NCI-H1092 (cell line): ENCODE results near the gene SLC25A48.
"Not testable (repeated sequence)": the region's sequence is repeated elsewhere in the genome, so short reads cannot be mapped to it uniquely, and the experiment has no call there.

Source experiments
- DNase-seq: peaks from one replicate; lab custom pipeline; 2025; lab: John Stamatoyannopoulos, UW

The SLC25A48 gene

DNA sequence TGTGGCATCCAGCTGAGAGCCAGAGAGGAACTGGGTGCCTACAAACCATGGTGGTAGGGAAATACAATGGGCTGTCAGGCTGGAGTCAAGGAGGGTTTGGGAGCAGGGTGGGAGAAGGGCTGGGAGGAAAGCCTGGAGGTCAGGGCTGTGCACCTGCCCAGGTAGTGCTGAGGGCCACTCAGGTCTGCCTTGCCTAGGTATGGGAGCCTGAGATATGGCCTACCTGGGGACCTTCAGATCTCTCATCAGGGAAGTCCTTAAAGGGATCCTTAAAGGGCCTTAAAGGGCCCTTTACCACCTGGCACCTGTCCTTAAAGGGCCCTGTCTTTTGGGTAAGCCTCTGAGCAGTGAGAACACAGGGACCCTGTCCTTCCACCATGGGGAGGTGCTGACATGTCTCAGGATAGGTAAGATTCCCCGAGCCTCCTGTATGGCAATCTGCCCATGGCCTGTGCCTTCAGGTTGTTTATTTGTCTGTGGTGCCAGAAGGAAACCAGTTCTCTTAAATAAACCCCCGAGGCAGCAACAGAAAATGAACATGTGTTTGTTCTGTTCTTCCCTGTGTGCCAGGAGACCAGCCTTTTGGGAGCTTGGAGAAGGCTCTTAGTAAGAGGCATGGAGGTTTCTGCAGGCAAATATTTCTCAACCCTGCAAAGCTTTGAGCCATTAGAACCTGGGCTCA is 23.3 kb downstream of the SLC25A48 start:
- no peak for DNase-seq

DNA sequence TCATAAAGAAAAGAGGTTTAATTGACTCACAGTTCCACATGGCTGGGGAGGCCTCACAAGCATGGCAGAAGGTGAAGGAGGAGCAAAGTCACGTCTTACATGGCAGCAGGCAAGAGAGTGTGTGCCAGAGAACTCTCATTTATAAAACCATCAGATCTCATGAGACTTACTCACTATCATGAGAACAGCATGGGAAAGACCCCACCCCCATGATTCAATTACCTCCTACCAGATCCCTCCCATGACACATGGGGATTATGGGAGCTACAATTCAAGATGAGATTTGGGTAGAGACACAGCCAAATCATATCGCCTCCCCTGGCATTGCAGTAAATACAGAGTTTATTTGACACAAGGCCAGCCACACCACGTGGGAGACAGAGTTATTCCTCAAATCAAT is 24.7 kb downstream of the SLC25A48 start:
- DNase-seq: not testable (repeated sequence)

DNA sequence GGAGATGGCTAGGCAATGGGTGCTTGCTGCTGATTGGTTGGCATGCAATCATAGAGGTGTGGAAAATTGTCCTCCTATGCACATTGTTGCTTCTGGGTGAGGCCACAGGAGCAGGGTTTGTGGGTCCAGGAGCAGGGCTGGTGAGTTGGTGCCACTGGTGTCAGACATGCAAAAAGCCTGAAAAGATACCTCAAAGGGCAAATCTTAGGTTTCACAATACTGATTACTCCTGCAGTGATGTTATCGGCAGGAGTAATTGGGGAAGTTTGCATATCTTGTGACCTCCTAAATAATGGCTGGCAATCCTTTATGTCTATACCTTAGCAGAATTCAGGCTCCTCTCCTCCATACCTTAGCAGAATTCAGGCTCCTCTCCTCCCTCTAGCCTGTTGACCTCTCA is 25.2 kb downstream of the SLC25A48 start:
- DNase-seq: no peak

DNA sequence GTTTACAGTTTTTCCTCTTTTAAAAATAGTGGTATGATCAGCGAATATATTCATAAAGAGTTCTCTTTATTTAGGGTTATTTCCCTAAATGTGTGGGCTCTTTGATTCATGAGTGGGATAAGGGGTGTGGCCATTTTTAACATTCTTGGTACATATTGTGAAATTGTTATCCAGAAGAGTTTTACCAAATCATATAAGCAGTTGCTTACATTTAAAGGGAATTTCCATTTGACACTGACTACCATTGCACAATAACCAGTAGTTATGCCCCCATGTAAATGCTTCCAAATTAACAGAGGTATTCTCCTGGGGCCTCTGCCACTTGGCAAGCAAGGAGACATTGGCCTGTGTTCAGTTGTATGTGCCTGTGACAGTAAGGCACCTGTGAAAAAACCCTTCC is 27.2 kb downstream of the SLC25A48 start:
- no peak for DNase-seq

DNA sequence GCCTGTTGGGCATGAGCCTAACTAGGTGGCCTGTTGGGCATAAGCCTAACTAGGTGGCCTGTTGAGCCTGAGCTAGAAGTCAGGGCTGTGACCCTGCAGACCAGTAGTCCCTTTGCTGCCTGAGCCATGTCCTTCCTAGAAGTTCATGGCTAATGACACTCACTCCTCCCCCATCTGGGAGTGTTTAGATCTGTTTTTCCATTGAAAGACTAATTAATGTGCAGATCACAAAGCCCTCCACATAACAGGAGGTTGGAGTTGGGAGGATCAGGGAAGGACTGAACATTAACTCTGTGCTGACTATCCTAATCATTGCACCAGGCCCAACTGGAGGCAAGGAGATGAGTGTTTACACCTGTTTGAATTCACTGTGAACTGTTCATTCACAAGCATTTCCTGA is 27.6 kb downstream of the SLC25A48 start:
- DNase-seq: no peak

DNA sequence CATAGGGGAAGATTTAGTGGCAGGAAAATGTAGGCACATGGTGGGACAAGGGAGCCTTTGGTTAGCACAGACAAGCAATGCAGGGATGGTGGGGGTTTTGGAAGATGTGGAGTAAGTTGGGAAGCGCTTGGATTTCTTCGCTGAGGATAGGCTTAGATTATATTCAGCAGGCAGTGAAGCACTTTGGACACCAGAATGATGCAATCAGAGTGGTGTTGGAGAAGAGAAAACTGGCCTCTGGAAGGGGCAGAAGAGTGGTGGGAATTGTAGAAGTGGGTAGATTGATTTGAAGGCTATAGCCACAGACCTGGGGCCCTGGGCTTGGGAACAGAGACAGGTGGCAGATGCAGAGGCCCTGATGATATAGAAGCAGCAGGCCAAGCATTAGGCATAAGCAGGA is 28.3 kb downstream of the SLC25A48 start:
- no peak for DNase-seq

DNA sequence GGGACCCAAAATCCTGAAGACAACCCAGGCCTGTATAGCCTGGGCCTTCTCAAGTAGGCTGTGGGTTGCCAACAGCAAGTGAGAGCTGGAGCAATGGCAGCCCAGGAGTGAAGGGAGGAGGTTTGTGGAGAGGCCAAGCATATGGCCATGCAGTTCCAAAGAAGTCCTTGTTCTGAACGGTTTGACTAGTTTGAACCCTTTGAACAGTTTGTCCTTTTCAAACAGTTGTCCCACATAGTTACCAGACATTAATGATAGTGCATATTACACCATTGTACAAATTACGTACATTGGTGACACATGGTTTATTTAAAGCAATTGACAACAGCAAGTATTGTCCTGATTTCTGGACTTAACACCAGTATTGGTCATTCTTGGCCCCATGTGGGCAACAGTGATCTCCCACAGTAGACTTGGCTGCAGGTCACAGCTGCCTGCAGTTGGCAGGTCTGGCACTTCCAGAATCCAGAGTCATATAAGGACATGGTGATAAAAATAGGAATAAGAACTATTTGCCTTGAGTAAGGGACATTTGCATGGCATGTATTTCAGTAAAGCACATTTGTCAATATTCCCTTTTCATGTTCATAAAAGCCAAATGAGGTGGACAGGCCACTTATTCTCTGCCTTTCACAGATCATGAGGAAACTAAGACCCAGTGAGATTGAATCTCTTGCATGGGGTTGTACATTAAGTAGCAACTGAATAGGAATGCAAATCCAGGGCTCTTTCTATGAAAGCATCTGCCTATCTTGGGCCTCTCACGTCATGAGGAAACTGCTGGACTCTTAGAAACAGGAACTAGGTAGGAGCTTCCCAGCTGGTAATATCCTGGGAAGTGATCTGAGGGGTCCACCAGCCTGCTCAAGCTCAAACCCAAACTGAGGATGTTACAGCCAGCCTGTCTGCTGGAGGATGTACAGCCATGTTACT is 30.3 kb downstream of the SLC25A48 start:
- no peak for DNase-seq

DNA sequence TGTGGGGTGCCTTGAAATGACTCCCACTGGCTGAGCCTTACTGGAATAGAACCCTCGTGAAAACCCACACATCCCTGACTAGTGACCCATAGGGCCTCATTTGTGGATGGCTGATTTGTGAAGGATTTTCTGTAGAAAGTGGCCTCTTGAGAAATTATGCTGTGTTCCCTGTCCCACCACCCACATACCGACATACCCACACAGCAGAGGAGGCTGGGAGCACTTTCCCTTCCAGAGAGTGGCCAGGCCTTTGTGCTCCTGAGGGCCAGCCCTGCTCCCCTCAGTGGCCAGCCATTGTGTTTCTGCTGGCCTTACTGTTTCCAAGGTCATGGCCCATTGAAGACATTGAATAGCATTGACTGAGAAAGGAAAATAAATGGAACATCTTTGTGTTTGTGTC is 31.6 kb downstream of the SLC25A48 start:
- no peak for DNase-seq

DNA sequence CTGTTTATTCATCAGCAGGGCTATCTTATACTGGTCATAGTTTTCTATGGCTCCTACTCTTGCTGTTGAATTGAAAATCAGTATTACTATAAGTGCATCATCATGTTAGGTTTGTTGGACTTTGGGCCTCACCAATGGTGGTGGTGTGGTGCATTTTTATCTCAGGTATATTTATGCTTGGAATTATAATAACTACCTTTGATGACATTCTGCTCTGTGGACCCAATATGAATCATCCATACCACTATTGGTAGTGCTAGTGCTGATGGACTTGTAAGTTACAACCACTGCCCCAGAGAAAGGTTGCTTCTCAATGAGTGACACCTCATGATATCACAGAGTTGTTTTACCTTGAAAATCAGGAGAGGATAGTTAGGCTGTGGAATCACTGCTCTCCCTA is 33.1 kb downstream of the SLC25A48 start:
- DNase-seq: no peak

DNA sequence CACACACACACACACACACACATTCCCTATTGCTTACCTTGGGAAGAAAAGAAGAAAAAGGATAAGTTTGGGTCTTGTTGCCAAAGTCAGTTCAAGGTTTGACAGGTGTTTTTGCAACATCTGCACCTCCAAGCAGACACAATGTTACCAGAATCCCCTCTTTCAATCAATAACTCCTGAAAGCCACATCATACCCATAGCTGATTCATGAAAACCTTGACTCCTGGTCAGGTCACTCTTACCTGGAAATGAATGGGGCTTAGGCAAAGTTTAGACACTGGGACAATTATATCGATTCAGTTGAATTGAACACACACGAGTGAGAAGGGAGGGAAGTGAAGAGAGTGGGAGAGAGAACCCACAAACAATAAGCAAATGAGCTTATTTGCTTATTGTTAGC is 34.2 kb downstream of the SLC25A48 start:
- no peak for DNase-seq

DNA sequence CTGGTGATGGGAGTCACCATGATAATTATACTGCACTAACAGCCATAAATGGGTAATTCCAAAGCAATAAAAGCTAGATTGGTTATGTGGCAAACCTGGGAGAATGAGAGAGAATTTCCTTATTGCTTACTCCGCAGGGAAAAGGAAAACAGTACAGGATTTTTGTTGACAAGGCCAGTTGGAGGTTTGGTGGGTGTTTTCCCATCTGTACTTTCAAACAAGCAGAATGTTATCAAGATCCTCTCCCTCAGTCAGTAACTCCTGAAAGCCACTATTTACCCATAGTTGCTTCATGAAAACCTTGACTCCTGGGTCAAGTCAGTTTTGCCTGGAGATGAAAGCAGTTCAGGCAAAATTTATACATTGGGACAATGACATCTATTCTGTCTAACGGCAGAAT is 34.8 kb downstream of the SLC25A48 start:
- DNase-seq: no peak

DNA sequence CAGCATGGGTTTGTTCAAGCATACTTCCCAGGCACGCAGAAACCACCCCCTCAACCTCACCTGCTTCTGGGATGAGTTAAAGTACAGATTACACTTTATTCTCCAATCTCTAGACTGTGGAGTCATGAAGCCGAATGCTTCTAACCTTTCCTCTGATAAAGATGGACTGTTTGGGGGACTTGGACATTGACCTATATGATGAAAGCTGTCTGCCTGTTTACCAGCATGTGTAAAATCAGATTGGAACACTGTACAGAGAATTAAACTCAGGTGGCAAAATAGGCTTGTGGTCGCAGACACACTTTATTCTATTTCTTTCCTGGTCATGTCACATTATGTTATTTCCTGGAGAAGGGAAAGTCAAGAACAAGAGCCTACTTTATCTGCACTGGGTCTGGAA is 35.5 kb downstream of the SLC25A48 start:
- DNase-seq: no peak

DNA sequence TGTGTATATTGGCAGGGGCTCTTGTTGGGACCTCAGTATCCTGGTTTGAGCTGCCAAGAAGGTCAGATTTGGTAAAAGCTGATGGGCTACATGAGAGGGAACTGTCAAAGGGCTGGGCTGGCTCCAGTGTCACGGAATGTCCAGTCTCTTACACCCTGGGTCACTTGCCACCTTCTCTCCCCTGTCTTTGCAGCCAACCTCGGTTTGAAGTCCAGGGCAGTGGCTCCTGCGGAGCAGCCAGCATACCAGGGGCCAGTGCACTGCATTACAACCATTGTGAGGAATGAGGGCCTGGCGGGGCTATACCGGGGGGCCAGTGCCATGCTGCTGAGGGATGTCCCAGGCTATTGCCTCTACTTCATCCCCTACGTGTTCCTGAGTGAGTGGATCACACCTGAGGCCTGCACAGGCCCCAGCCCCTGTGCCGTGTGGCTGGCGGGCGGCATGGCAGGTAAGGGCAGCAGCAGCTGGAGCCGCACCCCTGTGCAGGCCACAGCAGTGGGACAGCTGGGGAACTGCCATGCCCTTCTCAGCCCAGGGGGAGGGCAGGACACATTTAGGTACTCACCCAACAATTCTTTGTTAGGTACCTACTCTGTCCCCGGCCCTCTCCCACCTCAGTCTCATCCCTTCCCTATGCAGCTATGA is 36.9 kb downstream of the SLC25A48 start:
- DNase-seq: no peak

DNA sequence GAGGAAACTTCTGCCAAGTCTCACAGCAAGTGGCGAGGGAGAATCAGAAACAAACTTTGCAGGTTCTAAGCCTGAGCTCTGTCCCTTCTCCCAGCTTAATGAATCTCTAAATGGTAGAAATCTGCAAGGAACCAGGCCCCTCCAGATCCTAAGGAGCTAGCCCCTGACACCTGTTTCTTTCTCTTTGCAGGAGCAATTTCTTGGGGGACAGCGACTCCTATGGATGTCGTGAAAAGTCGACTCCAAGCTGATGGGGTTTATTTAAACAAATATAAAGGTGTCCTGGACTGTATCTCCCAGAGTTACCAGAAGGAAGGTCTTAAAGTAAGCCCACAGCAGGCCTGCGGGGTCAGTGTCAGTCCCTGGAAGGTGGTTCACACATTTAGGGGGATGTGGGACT is 39.4 kb downstream of the SLC25A48 start:
- DNase-seq: no peak

DNA sequence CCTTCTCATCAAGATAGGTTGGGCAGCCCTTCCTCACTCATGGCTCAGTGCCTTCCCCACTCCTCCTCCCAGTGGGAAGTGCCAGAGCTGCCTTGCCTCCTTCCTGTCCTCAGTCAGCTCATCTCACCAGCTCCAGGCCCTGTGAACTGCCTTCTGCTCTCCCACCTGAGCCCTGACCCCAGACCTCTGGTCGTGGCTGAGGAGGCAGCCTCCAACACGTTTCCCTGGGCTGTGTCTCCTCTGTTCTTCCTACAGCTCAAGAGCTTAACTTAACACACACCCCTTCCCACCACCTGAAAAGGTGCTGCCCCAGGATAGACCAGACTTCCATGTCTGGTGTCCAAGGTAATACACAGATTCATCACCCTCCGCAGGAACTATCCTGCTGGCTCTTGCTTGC is 40.0 kb downstream of the SLC25A48 start:
- DNase-seq: no peak

DNA sequence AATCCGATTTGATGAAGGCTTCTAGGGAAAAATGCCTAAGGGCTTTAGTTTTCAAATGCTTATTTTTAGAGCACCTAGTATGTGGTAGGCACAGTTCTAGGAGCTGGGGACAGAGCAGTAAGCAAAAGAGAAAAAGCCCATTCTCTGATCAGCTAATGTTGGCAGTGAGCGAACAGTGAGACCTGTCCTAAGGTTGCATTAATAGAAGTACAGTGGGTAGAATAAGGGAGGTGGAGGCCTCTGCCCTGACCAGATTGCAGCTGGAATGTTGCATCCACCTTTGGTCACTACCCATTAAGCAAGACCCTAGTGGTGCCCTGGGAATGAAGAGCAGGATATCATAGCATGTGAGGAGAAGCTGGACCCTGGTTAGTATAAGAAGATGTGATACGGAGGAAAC is 41.1 kb downstream of the SLC25A48 start:
- no peak for DNase-seq

DNA sequence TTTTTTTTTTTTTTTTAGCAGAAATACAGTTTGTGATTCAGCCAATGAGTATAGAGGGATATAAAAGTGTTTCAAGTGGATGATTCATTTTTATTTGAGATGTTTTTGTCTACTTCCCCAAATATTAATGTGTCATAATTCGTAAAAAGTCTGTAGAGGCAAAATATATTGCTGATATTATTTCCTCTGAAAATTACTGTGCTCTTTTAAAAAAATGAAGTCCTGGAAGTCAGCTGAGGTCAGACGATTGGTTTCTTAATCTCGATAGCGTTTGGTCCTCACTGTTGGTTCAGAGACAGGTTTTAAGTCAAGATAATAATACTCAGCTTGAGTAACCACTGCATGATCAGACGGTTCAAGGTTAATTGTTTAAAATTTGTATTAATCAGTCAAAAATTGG is 41.7 kb downstream of the SLC25A48 start:
- DNase-seq: no peak

DNA sequence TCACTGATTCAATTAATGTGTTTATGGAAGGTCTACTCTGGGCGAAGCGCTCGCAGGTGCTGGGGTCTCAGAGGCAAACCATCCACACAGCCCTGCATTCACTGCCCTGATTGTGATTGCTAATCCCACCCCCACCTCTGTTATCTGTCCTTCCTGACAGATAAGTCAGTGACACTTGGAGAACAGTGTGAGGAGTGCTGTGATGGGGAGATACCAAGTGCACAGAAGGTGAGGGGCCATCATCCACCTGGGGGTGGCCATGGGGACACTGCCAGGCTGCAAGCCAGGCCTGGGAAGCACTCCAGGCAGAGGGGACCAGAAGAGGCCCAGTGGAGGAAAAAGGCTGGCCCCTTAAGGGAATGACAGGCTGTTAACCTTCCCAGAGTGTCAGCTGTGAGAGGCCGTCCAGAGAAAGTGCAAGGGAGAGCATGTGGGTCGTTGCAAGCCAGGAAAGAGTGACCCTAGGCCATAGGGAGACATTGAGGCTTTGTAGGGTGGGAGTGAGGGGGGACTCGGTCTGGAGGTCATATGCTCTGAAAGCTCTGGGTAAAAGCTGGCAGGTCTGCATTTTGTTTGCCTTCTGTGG is 43.2 kb downstream of the SLC25A48 start:
- DNase-seq: no peak

DNA sequence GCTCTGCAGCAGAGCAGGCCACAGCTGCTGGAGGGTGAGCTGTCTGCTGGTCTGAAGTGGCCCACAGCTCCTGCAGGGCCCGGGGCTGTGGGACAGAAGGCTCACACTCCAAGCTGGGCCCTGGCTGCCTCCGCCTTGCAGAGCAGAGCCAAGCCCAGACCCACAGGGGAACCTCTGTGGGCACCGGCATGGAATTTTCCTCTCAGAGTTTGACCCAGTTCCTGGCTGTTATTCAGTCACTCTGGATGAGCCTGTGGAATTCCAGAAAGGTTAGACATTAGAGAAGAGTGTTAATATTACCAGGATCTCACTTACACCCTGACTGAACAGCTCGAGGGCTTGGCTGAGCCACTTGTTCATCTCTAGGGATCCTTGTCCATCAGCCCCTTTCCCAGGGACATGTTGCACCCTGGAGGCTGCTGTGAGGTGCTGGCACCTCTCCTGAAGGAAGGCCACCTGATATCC is 43.7 kb downstream of the SLC25A48 start:
- no peak for DNase-seq

DNA sequence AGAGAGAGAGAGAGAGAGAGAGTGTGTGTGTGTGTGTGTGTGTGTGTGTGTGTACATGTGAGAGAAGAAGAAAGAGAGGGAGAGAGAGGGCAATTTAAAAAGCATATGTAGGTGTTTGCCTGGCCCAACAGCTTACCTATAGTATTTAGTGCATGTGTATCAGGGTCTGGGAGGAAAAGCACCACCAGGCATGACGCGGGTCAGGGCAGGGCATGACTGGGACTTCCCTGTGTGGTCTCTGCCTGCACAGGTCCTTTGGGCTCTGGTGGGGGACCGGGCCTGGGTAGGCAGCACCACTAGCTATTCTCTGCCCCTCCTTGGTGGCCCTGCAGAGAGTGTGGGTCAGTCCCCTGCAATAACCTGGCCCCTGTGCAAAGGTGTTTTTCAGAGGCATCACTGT is 45.1 kb downstream of the SLC25A48 start:
- no peak for DNase-seq

DNA sequence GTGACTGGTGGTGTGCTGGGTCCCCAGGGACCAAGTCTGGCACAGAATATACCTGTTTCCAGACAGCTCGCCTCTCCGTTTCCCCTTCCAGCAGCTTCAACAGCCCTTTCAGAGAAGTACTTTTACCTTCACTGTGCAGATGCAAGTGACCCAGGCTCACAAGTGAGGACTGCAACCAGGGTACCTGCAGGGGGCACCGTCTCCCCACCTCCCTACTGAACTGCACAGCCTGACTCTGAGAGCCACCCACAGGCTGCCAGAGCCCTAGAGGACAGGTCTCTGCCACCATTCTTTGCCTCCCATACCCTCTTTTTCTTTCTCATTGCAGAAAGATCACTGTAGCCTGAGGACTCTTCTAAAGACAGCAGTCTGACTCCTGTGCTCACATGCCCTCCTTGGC is 45.8 kb downstream of the SLC25A48 start:
- DNase-seq: no peak

DNA sequence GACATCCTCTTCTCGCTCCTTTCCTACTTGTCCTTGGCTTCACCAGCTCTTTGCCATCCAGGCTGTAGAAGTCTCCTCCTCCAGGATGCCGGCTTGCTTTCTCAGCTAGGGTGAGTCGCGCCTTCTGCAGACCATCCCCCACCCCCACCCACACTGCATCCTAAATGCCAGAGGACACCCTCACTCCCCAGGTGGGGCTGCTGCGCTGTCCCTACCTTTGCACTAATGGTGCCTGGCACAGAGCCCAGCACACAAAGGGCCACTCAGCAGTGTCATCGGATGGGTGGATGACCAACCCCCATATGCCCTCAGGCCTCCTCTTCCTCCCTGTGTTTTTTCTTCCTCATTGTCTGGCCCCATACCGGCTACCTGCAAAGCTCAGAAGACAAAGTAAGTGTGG is 46.3 kb downstream of the SLC25A48 start:
- no peak for DNase-seq

DNA sequence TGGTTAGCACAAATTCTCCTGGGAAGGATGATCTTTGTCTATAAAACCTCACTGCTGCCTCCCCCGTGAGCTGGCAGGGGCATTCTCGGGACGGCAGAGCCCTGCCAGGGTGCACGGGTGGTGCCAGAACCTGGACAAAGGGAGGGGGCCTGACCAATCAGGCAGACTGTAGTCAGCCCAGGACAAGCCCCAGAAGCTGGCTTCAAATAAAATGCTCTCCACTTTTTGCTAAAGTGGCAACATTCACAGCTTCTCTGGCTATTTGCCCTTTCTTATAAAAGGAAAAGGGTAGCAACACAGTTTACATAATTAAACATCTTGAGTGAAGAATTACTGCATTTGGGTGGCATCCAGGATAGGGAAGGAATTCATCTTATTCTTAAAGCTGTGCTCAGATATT is 46.8 kb downstream of the SLC25A48 start:
- no peak for DNase-seq
